C4-2B (cell line): ENCODE results near the gene SLX1A.
"Not testable (repeated sequence)": the region's sequence is repeated elsewhere in the genome, so short reads cannot be mapped to it uniquely, and the experiment has no call there.

ENCODE experiments used
- H3K27ac ChIP-seq: fragments of 450-650 bp; 2 replicates; pipeline ENCODE4 v1.5.1; 2017

SLX1A gene

DNA sequence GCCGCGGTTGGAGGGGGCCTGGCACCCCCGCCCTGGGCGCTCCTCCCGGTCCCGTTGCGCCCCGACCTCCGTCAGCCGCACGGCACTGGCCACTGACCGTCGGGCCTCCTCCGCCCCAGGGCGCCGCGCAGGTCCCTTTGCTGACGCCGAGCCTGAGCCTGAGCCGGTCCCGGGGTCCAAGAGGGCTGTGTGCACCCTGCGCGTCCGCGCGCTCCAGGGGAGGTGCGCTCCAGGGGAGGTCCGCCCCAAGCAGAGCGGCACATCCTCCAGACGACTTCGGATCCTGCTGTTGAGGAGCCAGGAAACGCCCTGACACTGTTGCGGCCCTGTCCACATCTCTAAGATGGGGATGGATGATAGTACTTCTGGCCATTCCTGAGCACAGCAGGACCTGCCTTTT is 12.6 kb downstream of the SLX1A start:
- H3K27ac ChIP-seq: not testable (repeated sequence)

GRCh38 chr16:30207063-30207704 is 13.5 kb downstream of the SLX1A start:
- H3K27ac ChIP-seq: not testable (repeated sequence)

GRCh38 chr16:30209032-30209431 is 15.4 kb downstream of the SLX1A start:
- H3K27ac ChIP-seq: not testable (repeated sequence)

DNA sequence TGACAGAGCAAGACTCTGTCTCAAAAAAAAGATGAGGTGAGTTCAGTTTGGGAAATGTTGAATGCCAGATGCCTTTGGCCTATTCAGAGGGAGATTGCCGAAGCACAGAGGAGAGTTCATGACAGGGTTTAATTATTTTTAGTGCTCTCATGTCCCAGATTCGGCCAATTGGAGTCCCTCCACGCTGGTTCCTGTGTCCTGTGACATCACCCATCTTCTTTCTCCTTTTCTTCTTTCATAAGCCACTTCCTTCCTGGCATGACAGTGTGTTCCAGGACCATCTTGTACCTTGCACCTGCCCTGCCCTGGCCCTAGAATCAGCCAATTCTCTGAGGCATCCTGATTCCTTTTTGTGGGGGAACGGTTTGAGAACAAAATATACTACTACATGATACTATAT is 17.7 kb downstream of the SLX1A start:
- not testable (repeated sequence) for H3K27ac ChIP-seq

DNA sequence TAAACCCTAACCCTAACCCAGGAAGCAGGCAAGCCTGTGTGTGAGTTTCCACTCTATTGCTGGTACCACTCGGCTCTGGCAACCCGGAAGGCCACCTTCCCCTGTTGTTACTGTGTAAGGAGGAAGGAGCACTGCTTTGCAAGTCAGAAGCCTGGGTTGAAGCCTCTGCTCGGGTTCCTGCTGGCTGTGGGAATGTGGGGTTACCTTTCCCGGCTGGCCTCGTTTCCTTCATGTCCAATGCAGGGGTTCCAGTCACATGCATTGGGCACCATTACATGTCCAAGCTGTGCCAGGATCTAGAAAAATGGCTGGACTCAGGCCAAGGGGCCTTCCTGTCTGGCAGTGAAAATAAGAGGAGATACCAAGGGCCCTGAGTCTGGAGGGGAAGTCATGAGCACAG is 23.4 kb downstream of the SLX1A start:
- H3K27ac ChIP-seq: not testable (repeated sequence)
